ENCODE data around the gene DLX3.

DNA sequence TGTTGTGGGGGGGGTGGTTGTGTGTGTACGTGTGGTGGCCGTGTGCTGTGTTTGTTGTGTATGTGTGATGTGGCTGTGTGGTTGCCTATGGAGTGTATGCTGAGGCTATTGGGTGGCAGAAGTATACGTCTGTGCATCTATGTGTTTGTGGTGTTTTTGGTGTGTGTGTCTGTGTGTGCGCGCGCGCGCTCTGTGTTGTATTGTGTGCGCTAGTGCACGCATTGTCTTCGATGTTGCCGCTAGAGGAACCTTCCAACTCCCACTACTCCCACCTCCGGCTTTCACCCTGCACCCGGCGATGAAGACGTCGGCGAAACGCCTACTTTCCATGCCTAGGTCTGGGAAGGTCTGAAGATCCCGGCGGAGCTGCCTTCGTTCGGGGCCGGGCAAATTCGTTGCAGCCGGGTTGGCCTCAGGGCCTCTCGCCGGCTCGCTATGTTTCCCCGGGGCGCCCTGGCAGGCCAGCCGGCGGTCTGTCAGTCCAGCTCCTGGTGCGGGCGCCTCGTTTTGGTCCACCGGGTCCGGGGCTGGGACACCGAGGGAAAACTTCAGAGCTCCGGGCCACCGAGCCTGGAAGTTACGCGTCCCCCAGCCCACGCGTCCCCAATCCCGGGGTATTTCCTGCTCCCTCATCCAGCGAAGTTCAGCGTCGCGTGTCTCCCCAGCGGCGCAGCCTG, 31.3 kb downstream of the DLX3 start:
- TF ChIP-seq, protein P1, sequence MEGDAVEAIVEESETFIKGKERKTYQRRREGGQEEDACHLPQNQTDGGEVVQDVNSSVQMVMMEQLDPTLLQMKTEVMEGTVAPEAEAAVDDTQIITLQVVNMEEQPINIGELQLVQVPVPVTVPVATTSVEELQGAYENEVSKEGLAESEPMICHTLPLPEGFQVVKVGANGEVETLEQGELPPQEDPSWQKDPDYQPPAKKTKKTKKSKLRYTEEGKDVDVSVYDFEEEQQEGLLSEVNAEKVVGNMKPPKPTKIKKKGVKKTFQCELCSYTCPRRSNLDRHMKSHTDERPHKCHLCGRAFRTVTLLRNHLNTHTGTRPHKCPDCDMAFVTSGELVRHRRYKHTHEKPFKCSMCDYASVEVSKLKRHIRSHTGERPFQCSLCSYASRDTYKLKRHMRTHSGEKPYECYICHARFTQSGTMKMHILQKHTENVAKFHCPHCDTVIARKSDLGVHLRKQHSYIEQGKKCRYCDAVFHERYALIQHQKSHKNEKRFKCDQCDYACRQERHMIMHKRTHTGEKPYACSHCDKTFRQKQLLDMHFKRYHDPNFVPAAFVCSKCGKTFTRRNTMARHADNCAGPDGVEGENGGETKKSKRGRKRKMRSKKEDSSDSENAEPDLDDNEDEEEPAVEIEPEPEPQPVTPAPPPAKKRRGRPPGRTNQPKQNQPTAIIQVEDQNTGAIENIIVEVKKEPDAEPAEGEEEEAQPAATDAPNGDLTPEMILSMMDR (conservative IDR thresholded peaks at IDR 0.05; ENCODE audit: low read length) = no peak
- TF ChIP-seq EZH2phosphoT487 (IDR thresholded peaks at IDR 0.05; ENCODE audit: borderline replicate concordance, low read depth, low read length) = no peak
